HFF-Myc (cell line): Measurements from ENCODE around the gene NXN.
"Not testable (repeated sequence)": the region's sequence is repeated elsewhere in the genome, so short reads cannot be mapped to it uniquely, and the experiment has no call there.

Experiments used
- DNase-seq: peaks from one replicate; pipeline ENCODE4 v3.0.0-alpha.2; 2011; ENCODE audit warnings: low read depth; ENCODE audit errors: extremely low read depth
- H3K4me3 ChIP-seq: replicated peaks from 2 replicates; pipeline ENCODE4 v1.5.1; 2011; ENCODE audit warnings: low read depth, mild to moderate bottlenecking, control low read depth, low read length
- TF ChIP-seq, protein P1 (sequence below): IDR thresholded peaks from 2 replicates; pipeline ENCODE4 v1.5.1; 2012; ENCODE audit warnings: mild to moderate bottlenecking, low read depth, low read length, control low read depth; ENCODE audit errors: missing control alignments

The NXN gene

GRCh38 chr17:927611-928461 is 51.7 kb downstream of the NXN start:
- no peak for DNase-seq
- H3K4me3 ChIP-seq: no peak overlapping the region
- TF ChIP-seq, protein P1, sequence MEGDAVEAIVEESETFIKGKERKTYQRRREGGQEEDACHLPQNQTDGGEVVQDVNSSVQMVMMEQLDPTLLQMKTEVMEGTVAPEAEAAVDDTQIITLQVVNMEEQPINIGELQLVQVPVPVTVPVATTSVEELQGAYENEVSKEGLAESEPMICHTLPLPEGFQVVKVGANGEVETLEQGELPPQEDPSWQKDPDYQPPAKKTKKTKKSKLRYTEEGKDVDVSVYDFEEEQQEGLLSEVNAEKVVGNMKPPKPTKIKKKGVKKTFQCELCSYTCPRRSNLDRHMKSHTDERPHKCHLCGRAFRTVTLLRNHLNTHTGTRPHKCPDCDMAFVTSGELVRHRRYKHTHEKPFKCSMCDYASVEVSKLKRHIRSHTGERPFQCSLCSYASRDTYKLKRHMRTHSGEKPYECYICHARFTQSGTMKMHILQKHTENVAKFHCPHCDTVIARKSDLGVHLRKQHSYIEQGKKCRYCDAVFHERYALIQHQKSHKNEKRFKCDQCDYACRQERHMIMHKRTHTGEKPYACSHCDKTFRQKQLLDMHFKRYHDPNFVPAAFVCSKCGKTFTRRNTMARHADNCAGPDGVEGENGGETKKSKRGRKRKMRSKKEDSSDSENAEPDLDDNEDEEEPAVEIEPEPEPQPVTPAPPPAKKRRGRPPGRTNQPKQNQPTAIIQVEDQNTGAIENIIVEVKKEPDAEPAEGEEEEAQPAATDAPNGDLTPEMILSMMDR: no peak

GRCh38 chr17:925817-926216 is 53.8 kb downstream of the NXN start:
- DNase-seq: no peak
- no peak overlapping the region for H3K4me3 ChIP-seq
- TF ChIP-seq, protein P1: no peak

DNA sequence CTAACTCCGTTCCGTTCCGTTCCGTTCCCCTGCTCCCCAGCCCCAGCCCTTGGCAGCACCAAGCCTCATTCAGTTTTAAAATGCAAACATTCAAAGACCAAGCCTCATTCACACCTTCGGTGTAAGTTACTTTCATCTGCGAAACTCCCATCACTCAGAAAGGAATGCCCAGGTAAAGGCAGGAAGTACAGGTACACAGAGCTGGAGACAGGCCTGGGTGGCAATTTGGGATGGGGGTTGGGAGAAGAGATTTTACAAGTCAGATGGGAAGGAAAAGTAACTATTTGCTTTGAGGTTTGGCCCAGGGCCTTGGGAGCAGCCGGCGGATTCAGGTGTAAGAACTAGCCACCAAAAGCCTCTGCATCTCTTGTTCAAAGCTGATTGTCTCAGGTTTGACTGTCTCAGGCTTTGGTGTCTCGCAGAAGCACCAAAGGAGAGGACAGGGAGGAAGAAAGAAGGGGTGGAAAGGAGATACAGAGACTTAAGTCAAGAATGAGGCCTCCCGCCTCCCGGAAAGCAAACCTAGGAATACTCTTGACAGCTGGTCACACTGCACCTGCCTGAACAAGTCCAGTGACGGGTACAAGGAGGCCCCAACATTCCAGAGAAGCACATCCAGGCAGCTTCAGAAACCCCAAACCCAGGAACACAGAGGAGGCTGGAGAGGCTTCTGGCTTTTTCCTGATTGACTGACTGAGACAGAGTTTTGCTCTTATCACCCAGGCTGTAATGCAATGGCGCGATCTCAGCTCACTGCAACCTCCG is 54.7 kb downstream of the NXN start:
- TF ChIP-seq, protein P1: no peak
- no peak overlapping the region for H3K4me3 ChIP-seq
- no peak for DNase-seq

- not testable (repeated sequence) for DNase-seq, H3K4me3 ChIP-seq
Observed at GRCh38 chr17:924306-924705, 55.3 kb downstream of the NXN start.

- no peak overlapping the region for H3K4me3 ChIP-seq
Observed at GRCh38 chr17:923633-924032, 55.9 kb downstream of the NXN start.

GRCh38 chr17:921161-921560 is 58.4 kb downstream of the NXN start:
- TF ChIP-seq, protein P1: no peak
- H3K4me3 ChIP-seq: no peak overlapping the region
- no peak for DNase-seq

More at GRCh38 chr17:923633-924032, 55.9 kb downstream of the NXN start:
- DNase-seq: no peak
- TF ChIP-seq, protein P1: no peak

GRCh38 chr17:920190-920589 is 59.4 kb downstream of the NXN start:
- DNase-seq: no peak
- TF ChIP-seq, protein P1: no peak
- no peak overlapping the region for H3K4me3 ChIP-seq
